ENCODE measurements around the gene RASGEF1C. TPM values are rescaled to one million over a fixed set of nuclear protein-coding genes. Genes with fewer than 3 reads are reported as not detected.

Gene RASGEF1C
- total RNA-seq, 1 donor = under 0.01 TPM

- no peaks in the 10 kb centered on the region for H3K79me2 ChIP-seq (ENCODE audit: insufficient read depth, low read length)
- H3K4me1 ChIP-seq (ENCODE audit: insufficient read depth, low read length) = no peaks in the 10 kb centered on the region
- TF ChIP-seq, protein P1, sequence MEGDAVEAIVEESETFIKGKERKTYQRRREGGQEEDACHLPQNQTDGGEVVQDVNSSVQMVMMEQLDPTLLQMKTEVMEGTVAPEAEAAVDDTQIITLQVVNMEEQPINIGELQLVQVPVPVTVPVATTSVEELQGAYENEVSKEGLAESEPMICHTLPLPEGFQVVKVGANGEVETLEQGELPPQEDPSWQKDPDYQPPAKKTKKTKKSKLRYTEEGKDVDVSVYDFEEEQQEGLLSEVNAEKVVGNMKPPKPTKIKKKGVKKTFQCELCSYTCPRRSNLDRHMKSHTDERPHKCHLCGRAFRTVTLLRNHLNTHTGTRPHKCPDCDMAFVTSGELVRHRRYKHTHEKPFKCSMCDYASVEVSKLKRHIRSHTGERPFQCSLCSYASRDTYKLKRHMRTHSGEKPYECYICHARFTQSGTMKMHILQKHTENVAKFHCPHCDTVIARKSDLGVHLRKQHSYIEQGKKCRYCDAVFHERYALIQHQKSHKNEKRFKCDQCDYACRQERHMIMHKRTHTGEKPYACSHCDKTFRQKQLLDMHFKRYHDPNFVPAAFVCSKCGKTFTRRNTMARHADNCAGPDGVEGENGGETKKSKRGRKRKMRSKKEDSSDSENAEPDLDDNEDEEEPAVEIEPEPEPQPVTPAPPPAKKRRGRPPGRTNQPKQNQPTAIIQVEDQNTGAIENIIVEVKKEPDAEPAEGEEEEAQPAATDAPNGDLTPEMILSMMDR (IDR thresholded peaks at IDR 0.05; ENCODE audit: extremely low read depth, low read depth, low read length) = no peak
- peaks cover 2% of the 10 kb centered on the region for H3K9me3 ChIP-seq (ENCODE audit: low read depth, low read length)
- no peaks in the 10 kb centered on the region for H3K36me3 ChIP-seq (ENCODE audit: insufficient read depth, low read length)
- no peaks in the 10 kb centered on the region for H3K27me3 ChIP-seq (ENCODE audit: insufficient read depth, low read length)
- H3K4me2 ChIP-seq (ENCODE audit: insufficient read depth, low read length) = no peak overlapping the region
- no peaks in the 10 kb centered on the region for H4K20me1 ChIP-seq (ENCODE audit: insufficient read depth, low read length)
- no peak overlapping the region for H2AFZ ChIP-seq (ENCODE audit: low read length)
- no peak overlapping the region for H3K4me3 ChIP-seq (ENCODE audit: insufficient read depth, low read length)
- no peak overlapping the region for H3K27ac ChIP-seq (ENCODE audit: low read depth, low read length)
- DNase-seq (ENCODE audit: insufficient read length, low spot score, missing footprints) = no peak
Measured at GRCh38 chr5:180222056-180222455, 13.0 kb upstream of the RASGEF1C start.

GRCh38 chr5:180217797-180218196 lies 8.8 kb upstream of the RASGEF1C start:
- Histone ChIP-seq H3K4me3 (ENCODE audit: insufficient read depth, low read length) (no peak overlapping the region), H3K36me3 (ENCODE audit: insufficient read depth, low read length) (no peaks in the 10 kb centered on the region), H3K4me1 (ENCODE audit: insufficient read depth, low read length) (no peaks in the 10 kb centered on the region), H3K79me2 (ENCODE audit: insufficient read depth, low read length) (no peaks in the 10 kb centered on the region), H3K27me3 (ENCODE audit: insufficient read depth, low read length) (no peaks in the 10 kb centered on the region), H4K20me1 (ENCODE audit: insufficient read depth, low read length) (no peaks in the 10 kb centered on the region), H3K27ac (ENCODE audit: low read depth, low read length) (no peak overlapping the region), H3K4me2 (ENCODE audit: insufficient read depth, low read length) (no peak overlapping the region), H3K9me3 (ENCODE audit: low read depth, low read length) (peaks cover 2% of the 10 kb centered on the region), H2AFZ (ENCODE audit: low read length) (no peak overlapping the region)
- DNase-seq (ENCODE audit: insufficient read length, low spot score, missing footprints) = no peak
- TF ChIP-seq, protein P1 (IDR thresholded peaks at IDR 0.05; ENCODE audit: extremely low read depth, low read depth, low read length) = no peak

- Histone ChIP-seq H3K4me3 (ENCODE audit: insufficient read depth, low read length) (no peak overlapping the region), H3K4me1 (ENCODE audit: insufficient read depth, low read length) (no peaks in the 10 kb centered on the region), H2AFZ (ENCODE audit: low read length) (no peak overlapping the region), H4K20me1 (ENCODE audit: insufficient read depth, low read length) (no peaks in the 10 kb centered on the region), H3K4me2 (ENCODE audit: insufficient read depth, low read length) (no peak overlapping the region), H3K36me3 (ENCODE audit: insufficient read depth, low read length) (no peaks in the 10 kb centered on the region), H3K27me3 (ENCODE audit: insufficient read depth, low read length) (no peaks in the 10 kb centered on the region), H3K27ac (ENCODE audit: low read depth, low read length) (no peak overlapping the region), H3K9me3 (ENCODE audit: low read depth, low read length) (peaks cover 2% of the 10 kb centered on the region), H3K79me2 (ENCODE audit: insufficient read depth, low read length) (no peaks in the 10 kb centered on the region)
- TF ChIP-seq, protein P1 (IDR thresholded peaks at IDR 0.05; ENCODE audit: extremely low read depth, low read depth, low read length) = no peak
- DNase-seq (ENCODE audit: insufficient read length, low spot score, missing footprints) = no peak
Measured at GRCh38 chr5:180216646-180217171, 7.7 kb upstream of the RASGEF1C start.

DNA sequence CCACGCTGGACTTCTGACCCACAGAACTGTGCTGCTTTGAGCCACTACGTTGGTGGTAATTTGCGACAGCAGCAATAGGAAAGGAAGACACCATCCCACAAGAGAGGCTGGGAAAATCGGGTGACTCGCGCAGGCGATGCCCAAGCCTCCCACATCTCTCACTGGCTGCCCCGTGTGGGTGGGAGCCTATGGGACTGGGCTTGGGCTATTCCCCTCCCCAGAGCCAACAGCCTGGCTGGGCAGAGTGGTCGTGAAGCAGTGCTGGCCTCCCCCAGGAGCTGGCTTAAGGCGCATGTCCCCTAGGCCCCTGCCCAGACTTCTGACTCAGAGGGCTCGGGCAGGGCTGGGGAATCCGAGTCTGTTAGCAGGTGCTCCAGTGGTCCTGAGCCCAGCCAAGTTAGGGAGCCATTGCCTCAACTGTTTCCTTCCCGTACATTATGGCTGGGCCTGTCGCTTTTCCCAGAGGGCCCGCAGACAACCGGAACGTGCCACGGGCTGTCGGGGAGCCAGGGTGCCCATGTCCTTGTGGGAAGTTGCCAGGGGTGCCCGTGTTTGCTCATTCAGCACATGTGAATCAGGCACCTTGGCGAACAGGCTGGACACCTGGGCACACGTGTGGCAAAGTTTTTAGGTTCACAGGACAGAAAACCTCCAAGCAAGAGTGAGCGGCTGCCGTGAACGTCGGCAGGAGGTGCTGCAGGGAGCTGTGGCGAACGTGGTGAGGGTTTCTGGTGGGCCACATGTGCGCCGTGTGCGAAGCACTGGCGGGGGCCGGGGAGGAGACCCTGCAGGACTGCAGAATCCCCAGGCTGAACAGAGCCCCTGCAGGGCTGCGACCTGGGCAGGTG lies 7.0 kb upstream of the RASGEF1C start:
- no peaks in the 10 kb centered on the region for H3K36me3 ChIP-seq (ENCODE audit: insufficient read depth, low read length)
- H3K4me2 ChIP-seq (ENCODE audit: insufficient read depth, low read length) = no peak overlapping the region
- no peak for DNase-seq (ENCODE audit: insufficient read length, low spot score, missing footprints)
- no peaks in the 10 kb centered on the region for H3K79me2 ChIP-seq (ENCODE audit: insufficient read depth, low read length)
- H3K27me3 ChIP-seq (ENCODE audit: insufficient read depth, low read length) = no peaks in the 10 kb centered on the region
- no peaks in the 10 kb centered on the region for H4K20me1 ChIP-seq (ENCODE audit: insufficient read depth, low read length)
- no peak overlapping the region for H3K4me3 ChIP-seq (ENCODE audit: insufficient read depth, low read length)
- H2AFZ ChIP-seq (ENCODE audit: low read length) = no peak overlapping the region
- H3K27ac ChIP-seq (ENCODE audit: low read depth, low read length) = no peak overlapping the region
- H3K4me1 ChIP-seq (ENCODE audit: insufficient read depth, low read length) = no peaks in the 10 kb centered on the region
- TF ChIP-seq, protein P1 (IDR thresholded peaks at IDR 0.05; ENCODE audit: extremely low read depth, low read depth, low read length) = no peak
- H3K9me3 ChIP-seq (ENCODE audit: low read depth, low read length) = peaks cover 2% of the 10 kb centered on the region
